Endodermal cell (in vitro differentiated cells): ENCODE data around the gene SAMD14. TPM values are rescaled to one million over a fixed set of nuclear protein-coding genes. Genes with fewer than 3 reads are reported as not detected.

ENCODE experiments used
- DNase-seq: peaks from one replicate; pipeline ENCODE4 v3.0.0-alpha.2; 2017
- H3K27ac ChIP-seq: 2 replicates; pipeline ENCODE4 v1.5.1; 2013; ENCODE audit warnings: mild to moderate bottlenecking, low read depth, low read length, moderate library complexity
- H3K27me3 ChIP-seq: 2 replicates; pipeline ENCODE4 v1.6.1; 2013; ENCODE audit warnings: mild to moderate bottlenecking, low read length, moderate library complexity; ENCODE audit not compliant: insufficient read depth, control insufficient read depth, poor library complexity, severe bottlenecking
- H3K36me3 ChIP-seq: 2 replicates; pipeline ENCODE4 v1.7.0; 2013; ENCODE audit warnings: mild to moderate bottlenecking, low read length, moderate library complexity; ENCODE audit not compliant: control insufficient read depth, insufficient read depth
- H3K4me1 ChIP-seq: one replicate; pipeline ENCODE4 v1.7.0; 2013; ENCODE audit warnings: low read length; ENCODE audit not compliant: control insufficient read depth, insufficient read depth
- H3K4me3 ChIP-seq: 2 replicates; pipeline ENCODE4 v1.5.1; 2013; ENCODE audit warnings: mild to moderate bottlenecking, low read length, moderate library complexity
- H3K9ac ChIP-seq: 2 replicates; pipeline ENCODE4 v1.6.1; 2013; ENCODE audit warnings: mild to moderate bottlenecking, low read length, moderate library complexity; ENCODE audit not compliant: poor library complexity, severe bottlenecking; ENCODE audit errors: extremely low read depth
- H3K9me3 ChIP-seq: 2 replicates; pipeline ENCODE4 v1.6.1; 2013; ENCODE audit warnings: mild to moderate bottlenecking, low read length, moderate library complexity; ENCODE audit not compliant: control insufficient read depth
- H3K27ac Mint-ChIP-seq: 2 replicates; pipeline ENCODE4 v1.8.0; 2020; ENCODE audit warnings: mixed read lengths
- H3K27me3 Mint-ChIP-seq: 2 replicates; pipeline ENCODE4 v1.8.0; 2021; ENCODE audit warnings: mild to moderate bottlenecking, mixed read lengths; ENCODE audit not compliant: insufficient read depth
- H3K36me3 Mint-ChIP-seq: 2 replicates; pipeline ENCODE4 v1.8.0; 2020; ENCODE audit warnings: low read depth, mixed read lengths
- H3K4me1 Mint-ChIP-seq: 2 replicates; pipeline ENCODE4 v1.8.0; 2020; ENCODE audit warnings: mixed read lengths
- H3K4me3 Mint-ChIP-seq: 2 replicates; pipeline ENCODE4 v1.8.0; 2020; ENCODE audit warnings: mild to moderate bottlenecking, moderate library complexity, mixed read lengths
- H3K9me3 Mint-ChIP-seq: 2 replicates; pipeline ENCODE4 v1.8.0; 2020; ENCODE audit warnings: mild to moderate bottlenecking, mixed read lengths
- WGBS, 2 experiments: methylation state at CpG; one replicate each; pipeline versions ENCODE4 v1.1.5 to v1.1.7; 2013; ENCODE audit warnings: missing lambda C conversion rate in 2 of 2, mixed read lengths in 1 of 2; ENCODE audit not compliant: insufficient coverage in 1 of 2, insufficient read length in 1 of 2; 5-methylcytosine and 5-hydroxymethylcytosine counted together
- total RNA-seq, 2 donors: library from RNA; stranded (reverse); fragmentation: NEBNext Ultra II Directional in 1 of 2; extraction: Animal tissue kit (Norgen Biotek cat#: 25700) in 1 of 2; gene quantifications; 2 replicates in 1 of 2; 3 replicates in 1 of 2; pipeline ENCODE4 v1.2.1, GENCODE V29; 2021
- TF ChIP-seq, protein P1 (sequence below): fragments of 200-600 bp; sonication (generic); conservative IDR thresholded peaks from 2 replicates; pipeline ENCODE4 v1.5.0; 2021; ENCODE audit warnings: antibody characterized with exemption, mild to moderate bottlenecking

Gene SAMD14
- total RNA-seq, 2 donors from 2014 or later: 9.5 to 23.2 TPM

GRCh38 chr17:50080096-50080480, 49.9 kb downstream of the SAMD14 start:
- Histone ChIP-seq H3K27ac (no peak overlapping the region), H3K4me3 (no peak overlapping the region), H3K9me3 (no peaks in the 10 kb centered on the region), H3K36me3 (peaks cover 3% of the 10 kb centered on the region), H3K27me3 (peaks cover 32% of the 10 kb centered on the region), H3K9ac (no peak overlapping the region), H3K4me1 (no peaks in the 10 kb centered on the region)
- WGBS, 2 experiments: 84 to 93% methylated on average over 2 to 10 of the region's 11 CpGs
- Mint-ChIP-seq H3K4me1 (no peaks in the 10 kb centered on the region), H3K27ac (no peak overlapping the region), H3K36me3 (peaks cover 13% of the 10 kb centered on the region), H3K27me3 (peaks cover 39% of the 10 kb centered on the region), H3K9me3 (no peaks in the 10 kb centered on the region), H3K4me3 (no peak overlapping the region)
- DNase-seq: no peak
- TF ChIP-seq, protein P1, sequence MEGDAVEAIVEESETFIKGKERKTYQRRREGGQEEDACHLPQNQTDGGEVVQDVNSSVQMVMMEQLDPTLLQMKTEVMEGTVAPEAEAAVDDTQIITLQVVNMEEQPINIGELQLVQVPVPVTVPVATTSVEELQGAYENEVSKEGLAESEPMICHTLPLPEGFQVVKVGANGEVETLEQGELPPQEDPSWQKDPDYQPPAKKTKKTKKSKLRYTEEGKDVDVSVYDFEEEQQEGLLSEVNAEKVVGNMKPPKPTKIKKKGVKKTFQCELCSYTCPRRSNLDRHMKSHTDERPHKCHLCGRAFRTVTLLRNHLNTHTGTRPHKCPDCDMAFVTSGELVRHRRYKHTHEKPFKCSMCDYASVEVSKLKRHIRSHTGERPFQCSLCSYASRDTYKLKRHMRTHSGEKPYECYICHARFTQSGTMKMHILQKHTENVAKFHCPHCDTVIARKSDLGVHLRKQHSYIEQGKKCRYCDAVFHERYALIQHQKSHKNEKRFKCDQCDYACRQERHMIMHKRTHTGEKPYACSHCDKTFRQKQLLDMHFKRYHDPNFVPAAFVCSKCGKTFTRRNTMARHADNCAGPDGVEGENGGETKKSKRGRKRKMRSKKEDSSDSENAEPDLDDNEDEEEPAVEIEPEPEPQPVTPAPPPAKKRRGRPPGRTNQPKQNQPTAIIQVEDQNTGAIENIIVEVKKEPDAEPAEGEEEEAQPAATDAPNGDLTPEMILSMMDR: no peak

DNA sequence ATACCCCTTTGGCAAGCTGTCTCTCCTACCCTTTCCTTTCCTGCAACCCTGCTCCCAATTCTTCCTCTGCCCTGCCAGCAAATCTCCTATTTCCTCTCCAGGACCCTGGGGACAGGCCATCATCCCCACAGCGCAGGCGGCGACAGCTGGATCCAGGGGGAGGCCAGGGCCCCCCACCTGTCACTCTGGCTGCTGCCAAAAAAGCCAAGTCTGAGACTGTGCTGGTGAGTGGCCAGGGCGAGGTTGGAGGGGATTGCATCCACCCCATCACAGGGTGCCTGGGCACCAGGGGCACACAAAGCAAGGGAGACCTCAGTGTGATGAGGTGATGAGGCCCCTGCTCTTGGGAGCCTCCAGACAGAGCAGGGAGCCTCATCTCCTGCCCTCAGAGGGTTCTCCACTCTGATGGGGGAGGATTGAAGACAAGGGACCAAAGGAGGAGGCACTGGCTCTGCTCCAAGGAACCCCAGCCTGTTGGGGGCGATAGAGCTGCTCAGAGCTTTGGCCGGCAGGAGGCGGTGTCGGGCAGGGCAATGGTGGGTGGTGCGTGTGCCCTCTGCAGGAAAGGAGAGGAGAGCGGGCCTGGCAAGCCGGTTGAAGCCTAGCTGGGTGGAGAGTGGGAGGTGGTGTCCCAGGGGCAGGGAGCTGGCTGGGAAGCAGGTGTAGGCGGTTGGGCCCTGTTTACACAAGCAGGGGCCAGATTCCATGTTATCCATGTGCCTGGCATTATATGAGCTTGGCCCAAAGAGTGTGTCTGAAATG, 50.4 kb downstream of the SAMD14 start:
- H3K36me3 ChIP-seq: peaks cover 3% of the 10 kb centered on the region
- DNase-seq: peak; percentile 93
- Mint-ChIP-seq H3K27ac (no peak overlapping the region), H3K4me1 (no peaks in the 10 kb centered on the region), H3K9me3 (no peaks in the 10 kb centered on the region), H3K27me3 (peaks cover 44% of the 10 kb centered on the region), H3K36me3 (peaks cover 17% of the 10 kb centered on the region), H3K4me3 (no peak overlapping the region)
- H3K9ac ChIP-seq: no peak overlapping the region
- H3K9me3 ChIP-seq: no peaks in the 10 kb centered on the region
- H3K27ac ChIP-seq: no peak overlapping the region
- TF ChIP-seq, protein P1: peak; percentile 86
- H3K27me3 ChIP-seq: peaks cover 38% of the 10 kb centered on the region
- H3K4me3 ChIP-seq: no peak overlapping the region
- H3K4me1 ChIP-seq: no peaks in the 10 kb centered on the region
- whole genome bisulfite sequencing, 2 experiments: 69 to 89% methylated on average over 3 to 12 of the region's 12 CpGs

DNA sequence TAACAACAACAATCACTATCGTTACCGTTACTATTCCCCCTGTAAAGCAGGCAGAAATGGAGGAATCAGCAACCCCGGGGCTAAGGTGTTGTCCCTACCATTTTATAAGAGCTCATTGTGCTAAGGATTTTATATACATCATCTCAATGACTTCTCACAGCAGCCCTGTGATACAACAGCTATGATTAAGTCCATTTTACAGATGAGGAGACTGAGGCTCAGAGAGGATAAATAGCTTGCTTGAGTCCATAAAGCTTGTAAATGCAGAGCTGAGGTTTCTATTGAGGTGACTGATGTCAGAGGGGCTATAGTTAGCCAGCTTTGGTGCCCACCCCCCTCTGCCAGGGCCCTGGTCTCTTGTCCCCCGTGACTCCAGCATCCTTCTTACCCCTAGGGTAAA, 51.5 kb downstream of the SAMD14 start:
- Mint-ChIP-seq H3K27ac (no peak overlapping the region), H3K27me3 (peaks cover 55% of the 10 kb centered on the region), H3K4me1 (no peaks in the 10 kb centered on the region), H3K9me3 (no peaks in the 10 kb centered on the region), H3K4me3 (no peak overlapping the region), H3K36me3 (peaks cover 18% of the 10 kb centered on the region)
- Histone ChIP-seq H3K4me1 (no peaks in the 10 kb centered on the region), H3K9me3 (no peaks in the 10 kb centered on the region), H3K27me3 (peaks cover 49% of the 10 kb centered on the region), H3K4me3 (no peak overlapping the region), H3K27ac (no peak overlapping the region), H3K36me3 (peaks cover 3% of the 10 kb centered on the region), H3K9ac (no peak overlapping the region)
- TF ChIP-seq, protein P1: no peak
- WGBS, 2 experiments: 100% methylated on average over 1 to 3 of the region's 4 CpGs
- no peak for DNase-seq
